ENCODE measurements around the gene YBX2. TPM values are rescaled to one million over a fixed set of nuclear protein-coding genes. Genes with fewer than 3 reads are reported as not detected.
"Not testable (repeated sequence)": the region's sequence is repeated elsewhere in the genome, so short reads cannot be mapped to it uniquely, and the experiment has no call there.

YBX2 gene
- total RNA-seq, 1 experiment from 2014 or later: 24.0 TPM

- H2BK12ac ChIP-seq (ENCODE audit: insufficient read length, low read depth, low read length): no peak overlapping the region
- H3K4me3 Mint-ChIP-seq: peak overlapping the region in 1 of 2 experiments; percentile 47; a peak in 1 of 5 replicates
- no peak overlapping the region for H2AK5ac ChIP-seq (ENCODE audit: insufficient read length, low read length)
- H3K18ac ChIP-seq (ENCODE audit: insufficient read length, low read depth, low read length): no peak overlapping the region
- no peaks in the 10 kb centered on the region; the same call in 1 of the 2 replicates for H3K27me3 Mint-ChIP-seq (ENCODE audit: low read depth)
- H3K9me3 Mint-ChIP-seq: no peaks in the 10 kb centered on the region; a peak in 1 of 5 replicates
- H3K14ac ChIP-seq (ENCODE audit: insufficient read depth, low read length): no peak overlapping the region
- TF ChIP-seq CTCF (conservative IDR thresholded peaks at IDR 0.05): no peak
- no CpG with 5 or more reads among the region's 5 CpGs for WGBS (ENCODE audit: extremely low coverage, insufficient read length, low lambda C conversion rate)
- H3K79me2 ChIP-seq (ENCODE audit: insufficient read depth, low read length): peaks cover 23% of the 10 kb centered on the region; the same call in 1 of the 2 replicates
- peak overlapping the region in 2 of 3 experiments; percentile 29 to 32; a peak in 2 of 7 replicates for H3K27ac Mint-ChIP-seq
- H4K5ac ChIP-seq (ENCODE audit: insufficient read length, low read depth, low read length): no peak overlapping the region
- peaks cover 13% of the 10 kb centered on the region for H3K79me1 ChIP-seq (ENCODE audit: insufficient read depth, low read depth, low read length, poor library complexity, severe bottlenecking)
- no peak overlapping the region for H4K8ac ChIP-seq (replicated peaks; ENCODE audit: insufficient read length, low read depth, low read length)
- H2BK120ac ChIP-seq (ENCODE audit: low read depth, low read length, poor library complexity, severe bottlenecking): no peak overlapping the region
- DNase-seq: no peak
- no peak overlapping the region for H2AFZ ChIP-seq (ENCODE audit: low read length)
- no peak overlapping the region for H2BK5ac ChIP-seq (ENCODE audit: insufficient read length, low read length)
- H3K36me3 Mint-ChIP-seq (ENCODE audit: insufficient read depth in 1 of 3, low read depth in 3 of 3): peaks cover 23 to 35% (median 34%) of the 10 kb centered on the region in 3 experiments
- H3T11ph ChIP-seq (ENCODE audit: low read length): no peak overlapping the region
- H3K56ac ChIP-seq (ENCODE audit: insufficient read length, low read depth, low read length): no peak overlapping the region
- H4K91ac ChIP-seq (ENCODE audit: insufficient read length, low read depth, low read length): no peak overlapping the region
- H3K9me3 ChIP-seq (ENCODE audit: control insufficient read depth, low read depth, low read length): no peaks in the 10 kb centered on the region
- H4K20me1 ChIP-seq (ENCODE audit: control insufficient read depth, insufficient read depth, insufficient read length): no peaks in the 10 kb centered on the region
- no peak overlapping the region for H3K4ac ChIP-seq (ENCODE audit: low read depth, low read length)
- no peak overlapping the region for H2BK20ac ChIP-seq (ENCODE audit: low read depth, low read length, poor library complexity, severe bottlenecking)
- no peak overlapping the region for H3K9ac ChIP-seq (ENCODE audit: extremely low read depth, insufficient read length, low read length)
- H3K4me1 ChIP-seq (ENCODE audit: insufficient read depth, low read length): no peaks in the 10 kb centered on the region; the same call in 1 of the 2 replicates
- H3K23me2 ChIP-seq (ENCODE audit: insufficient read length, low read depth, low read length, poor library complexity, severe bottlenecking): peaks cover 8% of the 10 kb centered on the region
- peaks cover 29 to 35% of the 10 kb centered on the region in 2 experiments for H3K4me1 Mint-ChIP-seq
- no peak overlapping the region for H3K23ac ChIP-seq (ENCODE audit: insufficient read length, low read depth, low read length)
- H3K27ac ChIP-seq (ENCODE audit: insufficient read length, low read depth, low read length): no peak overlapping the region
- H3K27me3 ChIP-seq (ENCODE audit: insufficient read depth, low read length): no peaks in the 10 kb centered on the region
- no peak overlapping the region for H2BK15ac ChIP-seq (ENCODE audit: low read depth, low read length)
- no peak overlapping the region for H3K4me2 ChIP-seq (ENCODE audit: insufficient read depth, insufficient read length, low read length)
These were observed 47.7 kb downstream of the YBX2 start for GRCh38 chr17:7246779-7247178.

- H3K4me3 Mint-ChIP-seq: peak overlapping the region; percentile 95 to 97; a peak in 3 of 5 replicates
- H3K79me2 ChIP-seq (ENCODE audit: insufficient read depth, low read length); H2BK12ac ChIP-seq (ENCODE audit: insufficient read length, low read depth, low read length); H3T11ph ChIP-seq (ENCODE audit: low read length); H3K56ac ChIP-seq (ENCODE audit: insufficient read length, low read depth, low read length); H3K27ac ChIP-seq (ENCODE audit: insufficient read length, low read depth, low read length); H3K27me3 ChIP-seq (ENCODE audit: insufficient read depth, low read length); H3K4me1 ChIP-seq (ENCODE audit: insufficient read depth, low read length); H2BK20ac ChIP-seq (ENCODE audit: low read depth, low read length, poor library complexity, severe bottlenecking); H3K9me3 ChIP-seq (ENCODE audit: control insufficient read depth, low read depth, low read length); H2AK5ac ChIP-seq (ENCODE audit: insufficient read length, low read length); H2AFZ ChIP-seq (ENCODE audit: low read length); H4K20me1 ChIP-seq (ENCODE audit: control insufficient read depth, insufficient read depth, insufficient read length); H4K91ac ChIP-seq (ENCODE audit: insufficient read length, low read depth, low read length); H3K9me3 Mint-ChIP-seq; H3K4ac ChIP-seq (ENCODE audit: low read depth, low read length); H3K23me2 ChIP-seq (ENCODE audit: insufficient read length, low read depth, low read length, poor library complexity, severe bottlenecking); H3K9ac ChIP-seq (ENCODE audit: extremely low read depth, insufficient read length, low read length); H3K18ac ChIP-seq (ENCODE audit: insufficient read length, low read depth, low read length); H3K14ac ChIP-seq (ENCODE audit: insufficient read depth, low read length); H3K23ac ChIP-seq (ENCODE audit: insufficient read length, low read depth, low read length); H4K8ac ChIP-seq (replicated peaks; ENCODE audit: insufficient read length, low read depth, low read length); H3K4me2 ChIP-seq (ENCODE audit: insufficient read depth, insufficient read length, low read length); H2BK120ac ChIP-seq (ENCODE audit: low read depth, low read length, poor library complexity, severe bottlenecking); H3K27me3 Mint-ChIP-seq (ENCODE audit: low read depth); DNase-seq; H4K5ac ChIP-seq (ENCODE audit: insufficient read length, low read depth, low read length); H3K79me1 ChIP-seq (ENCODE audit: insufficient read depth, low read depth, low read length, poor library complexity, severe bottlenecking); H2BK5ac ChIP-seq (ENCODE audit: insufficient read length, low read length); H2BK15ac ChIP-seq (ENCODE audit: low read depth, low read length): not testable (repeated sequence)
- no CpG with 5 or more reads among the region's 10 CpGs for WGBS (ENCODE audit: extremely low coverage, insufficient read length, low lambda C conversion rate)
- peak overlapping the region in 1 of 3 experiments; percentile 88; a peak in 2 of 7 replicates for H3K27ac Mint-ChIP-seq
- peaks cover 36 to 37% of the 10 kb centered on the region in 2 experiments for H3K4me1 Mint-ChIP-seq
- H3K36me3 Mint-ChIP-seq (ENCODE audit: insufficient read depth in 1 of 3, low read depth in 3 of 3): peaks cover 27 to 49% (median 47%) of the 10 kb centered on the region in 3 experiments
These were observed 50.6 kb downstream of the YBX2 start for GRCh38 chr17:7243838-7244237.

Data from H9 (cell line).